Right lobe of liver (tissue), 6 donors: ENCODE data around the gene PLCB1. TPM values are rescaled to one million over a fixed set of nuclear protein-coding genes. Genes with fewer than 3 reads are reported as not detected.
A peak's percentile ranks its signal among the peaks of the same experiment; 100 is the strongest.

Experiments used
- ATAC-seq, 4 donors: fragments of 200-7000 bp; cut with Tn5 transposase; one replicate each; pipeline ENCODE4 v1.9.1; 2020; ENCODE audit warnings: mild to moderate bottlenecking in 4 of 4, moderate library complexity in 4 of 4
- DNase-seq, 3 donors: peaks; one replicate each; pipeline ENCODE4 v3.0.0-alpha.2; 2020
- H3K27ac ChIP-seq, 3 donors: fragments of 200-600 bp; one replicate each; pipeline ENCODE4 v1.8.0; 2022
- H3K27me3 ChIP-seq, 2 donors: fragments of 200-600 bp; one replicate each; pipeline ENCODE4 v1.8.0; 2022
- H3K36me3 ChIP-seq, 4 donors: fragments of 200-600 bp; sonication (generic) in 1 of 4; one replicate each; pipeline versions ENCODE4 v1.5.1 to v1.8.0; 2017 to 2022; ENCODE audit warnings: control low read depth in 1 of 4
- H3K4me1 ChIP-seq, 4 donors: fragments of 200-600 bp; sonication (generic) in 1 of 4; one replicate each; pipeline versions ENCODE4 v1.5.1 to v1.8.0; 2017 to 2022; ENCODE audit warnings: control low read depth in 1 of 4
- H3K4me3 ChIP-seq, 3 donors: fragments of 200-600 bp; one replicate each; pipeline ENCODE4 v1.8.0; 2022
- H3K9me3 ChIP-seq, 4 donors: fragments of 200-600 bp; sonication (generic) in 1 of 4; one replicate each; pipeline versions ENCODE4 v1.5.1 to v1.8.0; 2017 to 2022; ENCODE audit warnings: control low read depth in 1 of 4
- POLR2A ChIP-seq: fragments of 450-650 bp; IDR thresholded peaks from one replicate; pipeline ENCODE4 v1.6.1; 2017; ENCODE audit warnings: antibody characterized with exemption, mild to moderate bottlenecking
- WGBS: methylation state at CpG from one replicate; pipeline ENCODE4 v1.1.6; 2018; ENCODE audit warnings: low coverage, low lambda C conversion rate; ENCODE audit not compliant: insufficient coverage; ENCODE audit errors: missing lambda C conversion rate; 5-methylcytosine and 5-hydroxymethylcytosine counted together
- intact Hi-C, 2 donors: fragments of 100-400 bp; cut with DNase I; formaldehyde crosslinking; loops; one replicate each; pipeline versions ENCODE4 v1.11.2 to v1.14.1; 2022
- total RNA-seq, 6 experiments: library from RNA; depleted of rRNA in 2 of 6; stranded (reverse); fragments of >200 nt in 2 of 6; fragmentation: NEBNext Ultra II Directional in 3 of 6; extraction: Animal tissue kit (Norgen Biotek cat#: 25700) in 3 of 6; gene quantifications; one replicate each; pipeline versions ENCODE4 v1.1.0 to v1.2.4, GENCODE V29; 2016 to 2023
- TF ChIP-seq, protein P1 (sequence below), 4 donors: fragments of 200-600 bp in 3 of 4; fragments of 450-650 bp in 1 of 4; IDR thresholded peaks; one replicate each; pipeline versions ENCODE4 v1.5.1 to v1.8.0; 2016 to 2022; ENCODE audit warnings: antibody characterized with exemption in 4 of 4, mild to moderate bottlenecking in 2 of 4
- donor health status: DM: no; HTN: yes; CAD: no.
- donor health status: DM: no; HTN: no; CAD: no.
- donor health status: DM: no; HTN: no; CAD: no.
- donor health status: DM: no; HTN: yes; CAD: no.
- donor health status: DM: no; HTN: yes; CAD: no.

PLCB1 gene
- total RNA-seq, 6 experiments from 2014 or later: 5.0 to 9.9 (median 5.7) TPM

DNA sequence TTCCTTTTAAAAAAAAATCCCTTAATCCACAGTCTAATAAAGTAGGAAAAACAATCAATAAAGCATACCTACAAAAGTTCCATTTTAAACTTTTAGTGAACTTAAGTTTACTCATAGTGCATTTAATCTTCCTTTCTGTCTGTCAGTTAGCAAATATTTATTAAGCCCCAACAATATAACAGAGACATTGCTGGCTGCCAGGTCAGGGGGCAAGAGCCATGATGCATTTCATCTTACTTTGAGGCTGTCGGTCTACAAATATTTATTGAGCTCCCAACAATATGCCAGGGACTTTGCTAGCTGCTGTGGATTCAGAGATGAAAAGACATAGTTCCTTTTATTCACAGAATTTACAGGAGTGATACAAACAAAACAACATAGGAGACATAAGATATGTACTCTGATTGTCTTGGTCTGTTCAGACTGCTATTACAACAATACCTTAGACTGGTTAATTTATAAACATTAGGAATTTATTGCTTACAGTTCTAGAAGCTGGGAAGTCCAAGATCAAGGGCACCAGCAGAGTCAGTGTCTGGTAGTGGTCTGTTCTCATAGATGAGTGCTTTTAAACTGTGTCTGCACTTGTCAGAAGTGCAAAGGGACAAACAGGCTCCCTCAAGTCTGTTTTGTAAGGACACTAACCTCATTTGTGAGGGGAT lies 118.6 kb downstream of the PLCB1 start:
- intact Hi-C loops: no loop called here
- DNase-seq (no peak), ATAC-seq (peak in 3 of 4 donors; percentile 38 to 79 (median 71))
- no peaks in the 10 kb centered on the region for H3K9me3 ChIP-seq
- no peaks in the 10 kb centered on the region for H3K27me3 ChIP-seq
- 22% methylated on average over 1 of the region's 1 CpG for WGBS
- H3K4me1 ChIP-seq: peaks cover 0 to 4% (median 0%) of the 10 kb centered on the region in 4 donors
- H3K36me3 ChIP-seq: no peaks in the 10 kb centered on the region
- no peak overlapping the region for H3K4me3 ChIP-seq
- TF ChIP-seq, protein P1, sequence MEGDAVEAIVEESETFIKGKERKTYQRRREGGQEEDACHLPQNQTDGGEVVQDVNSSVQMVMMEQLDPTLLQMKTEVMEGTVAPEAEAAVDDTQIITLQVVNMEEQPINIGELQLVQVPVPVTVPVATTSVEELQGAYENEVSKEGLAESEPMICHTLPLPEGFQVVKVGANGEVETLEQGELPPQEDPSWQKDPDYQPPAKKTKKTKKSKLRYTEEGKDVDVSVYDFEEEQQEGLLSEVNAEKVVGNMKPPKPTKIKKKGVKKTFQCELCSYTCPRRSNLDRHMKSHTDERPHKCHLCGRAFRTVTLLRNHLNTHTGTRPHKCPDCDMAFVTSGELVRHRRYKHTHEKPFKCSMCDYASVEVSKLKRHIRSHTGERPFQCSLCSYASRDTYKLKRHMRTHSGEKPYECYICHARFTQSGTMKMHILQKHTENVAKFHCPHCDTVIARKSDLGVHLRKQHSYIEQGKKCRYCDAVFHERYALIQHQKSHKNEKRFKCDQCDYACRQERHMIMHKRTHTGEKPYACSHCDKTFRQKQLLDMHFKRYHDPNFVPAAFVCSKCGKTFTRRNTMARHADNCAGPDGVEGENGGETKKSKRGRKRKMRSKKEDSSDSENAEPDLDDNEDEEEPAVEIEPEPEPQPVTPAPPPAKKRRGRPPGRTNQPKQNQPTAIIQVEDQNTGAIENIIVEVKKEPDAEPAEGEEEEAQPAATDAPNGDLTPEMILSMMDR (IDR thresholded peaks at IDR 0.05): no peak
- no peak for TF ChIP-seq POLR2A
- no peak overlapping the region for H3K27ac ChIP-seq

DNA sequence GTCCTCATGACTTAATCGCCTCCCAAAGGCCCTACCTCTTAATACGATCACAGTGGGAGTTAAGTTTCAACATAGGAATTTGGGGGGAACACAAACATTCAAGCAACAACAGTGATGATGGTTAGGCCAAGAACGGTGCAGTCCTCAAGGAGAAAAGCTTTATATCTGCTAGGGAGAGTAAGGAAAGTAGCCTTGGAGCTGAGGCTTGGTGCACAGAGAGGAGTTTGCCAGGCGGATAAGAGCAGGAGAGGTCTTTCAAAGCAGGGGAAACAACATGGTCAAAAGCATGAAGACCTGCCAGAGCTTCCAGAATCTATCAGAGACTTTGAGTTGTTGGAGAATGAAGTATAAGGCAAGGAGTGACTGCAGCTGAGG lies 119.1 kb downstream of the PLCB1 start:
- H3K4me1 ChIP-seq: peaks cover 0 to 4% (median 0%) of the 10 kb centered on the region in 4 donors
- no peaks in the 10 kb centered on the region for H3K27me3 ChIP-seq
- TF ChIP-seq, protein P1 (IDR thresholded peaks at IDR 0.05): no peak
- TF ChIP-seq POLR2A: no peak
- no peaks in the 10 kb centered on the region for H3K9me3 ChIP-seq
- DNase-seq (no peak), ATAC-seq (no peak)
- intact Hi-C loops: no loop called here
- 81% methylated on average over 3 of the region's 4 CpGs for WGBS
- H3K27ac ChIP-seq: no peak overlapping the region
- H3K36me3 ChIP-seq: no peaks in the 10 kb centered on the region
- H3K4me3 ChIP-seq: no peak overlapping the region

DNA sequence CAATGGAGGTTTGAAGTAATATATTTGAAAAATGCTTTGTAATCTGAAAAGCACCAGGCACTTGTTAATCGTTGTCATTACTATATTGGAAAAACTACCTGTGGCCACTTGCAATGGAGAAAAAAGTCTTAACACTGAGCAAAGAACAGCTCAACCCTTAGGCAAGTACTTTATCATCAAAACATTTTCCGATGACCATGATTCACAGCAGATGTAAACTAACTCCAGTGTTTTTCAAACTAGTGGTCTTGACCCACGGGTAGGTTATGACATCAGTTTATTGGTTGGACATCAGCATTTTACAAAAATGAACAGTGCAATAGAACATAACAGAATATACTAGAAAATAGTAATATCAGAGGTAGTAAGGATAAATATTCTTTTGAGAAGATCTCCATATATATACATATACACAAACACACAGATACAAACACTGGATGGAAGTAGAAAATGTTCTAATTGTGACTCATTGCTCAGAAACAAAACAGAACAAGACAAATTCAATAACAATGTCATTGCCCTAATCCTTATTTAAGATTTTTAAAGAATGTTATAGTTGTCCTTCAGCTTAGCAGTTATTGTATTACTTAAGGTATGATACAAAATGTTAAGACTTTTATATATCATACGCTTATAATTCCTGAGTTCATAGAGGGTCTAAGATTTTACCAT lies 123.0 kb downstream of the PLCB1 start:
- intact Hi-C loops: no loop called here
- TF ChIP-seq, protein P1 (IDR thresholded peaks at IDR 0.05): no peak
- TF ChIP-seq POLR2A: no peak
- Histone ChIP-seq H3K4me3 (no peak overlapping the region), H3K27ac (no peak overlapping the region), H3K36me3 (no peaks in the 10 kb centered on the region), H3K27me3 (no peaks in the 10 kb centered on the region), H3K4me1 (peaks cover 0 to 4% (median 0%) of the 10 kb centered on the region in 4 donors), H3K9me3 (no peaks in the 10 kb centered on the region)
- 85% methylated on average over 4 of the region's 4 CpGs for WGBS
- DNase-seq: no peak
- ATAC-seq: no peak

DNA sequence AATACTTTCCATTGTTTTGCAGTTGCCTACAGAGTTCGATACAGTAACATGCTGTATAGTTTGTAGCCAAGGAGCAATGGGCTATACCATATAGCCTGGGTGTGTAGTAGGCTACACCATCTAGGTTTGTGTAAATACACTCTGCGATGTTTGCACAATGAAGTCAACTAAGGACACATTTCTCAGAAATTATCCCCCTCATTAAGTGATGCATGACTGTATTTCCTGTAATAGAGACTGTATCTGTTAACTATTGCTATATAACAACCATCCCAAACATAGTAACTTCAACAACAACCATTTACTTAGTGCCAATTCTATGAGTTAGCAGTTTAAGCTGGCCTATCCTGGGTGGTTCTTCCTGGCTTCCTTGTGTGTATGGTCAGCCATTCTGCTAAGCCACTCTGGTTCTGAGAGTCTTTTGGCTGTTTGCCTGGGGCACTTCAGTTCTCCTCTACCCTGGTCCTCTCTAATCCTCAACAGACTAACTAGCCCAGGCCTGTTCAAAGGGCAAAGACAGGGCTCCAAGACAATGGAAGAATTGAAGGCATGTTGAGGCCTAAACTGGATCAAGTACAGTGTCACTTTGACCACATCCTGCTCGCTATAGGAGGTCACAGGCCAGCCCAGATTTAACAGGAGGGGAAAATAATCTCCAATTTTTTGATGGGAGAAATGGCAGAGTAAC lies 124.0 kb downstream of the PLCB1 start:
- no peak overlapping the region for H3K4me3 ChIP-seq
- no peak overlapping the region for H3K27ac ChIP-seq
- ATAC-seq (no peak), DNase-seq (no peak)
- H3K9me3 ChIP-seq: no peaks in the 10 kb centered on the region
- H3K27me3 ChIP-seq: no peaks in the 10 kb centered on the region
- TF ChIP-seq POLR2A: no peak
- TF ChIP-seq, protein P1 (IDR thresholded peaks at IDR 0.05): no peak
- 54% methylated on average over 2 of the region's 3 CpGs for WGBS
- intact Hi-C loops: no loop called here
- H3K4me1 ChIP-seq: no peaks in the 10 kb centered on the region
- H3K36me3 ChIP-seq: no peaks in the 10 kb centered on the region
